Tracheal epithelial cell (primary cell): Measurements from ENCODE around the gene TTN. TPM values are rescaled to one million over a fixed set of nuclear protein-coding genes. Genes with fewer than 3 reads are reported as not detected.

Experiments
- total RNA-seq: library from RNA; depleted of rRNA; stranded (reverse); fragments of >200 nt; gene quantifications from 2 replicates; pipeline ENCODE4 v1.2.1, GENCODE V29; 2014

The TTN gene
- under 0.01 TPM in 1 of 2 replicates, not detected in the other for total RNA-seq

DNA sequence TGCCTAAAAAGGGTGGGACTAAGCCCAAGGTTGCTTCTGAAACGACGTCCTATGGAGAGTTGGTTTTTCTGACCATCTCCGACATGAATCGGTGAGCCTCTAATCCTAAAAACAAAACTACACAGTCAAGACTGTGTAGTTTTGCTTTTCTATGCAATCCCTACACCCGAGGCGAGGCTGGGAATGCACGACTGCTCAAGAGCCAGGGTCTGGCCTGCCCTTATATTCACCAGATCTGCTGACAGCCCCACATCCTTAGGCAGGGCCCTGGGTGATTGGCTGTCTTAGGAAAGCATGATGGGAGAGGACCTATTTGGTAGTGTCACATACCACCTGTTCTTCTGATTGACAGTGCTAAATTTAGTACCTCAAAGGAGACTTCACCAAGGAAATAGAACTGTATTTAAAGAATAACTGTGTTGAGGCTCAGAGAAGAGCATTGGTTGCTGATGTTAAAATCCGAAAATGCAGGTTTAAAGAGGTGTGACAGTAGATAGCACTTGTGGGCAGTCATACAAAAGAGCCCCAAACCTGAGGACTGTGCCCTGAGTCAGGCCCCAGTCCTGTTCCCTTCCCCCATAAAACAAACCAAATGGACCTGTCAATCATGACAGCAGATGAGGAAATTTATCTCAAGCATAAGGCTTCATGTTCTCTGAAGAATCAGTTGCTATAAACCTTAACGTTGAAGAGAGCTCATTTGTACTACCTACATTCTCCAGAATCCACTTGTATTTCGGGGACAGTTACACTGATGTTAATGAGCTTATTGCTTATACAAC lies at the start of gene TTN:
TTN (minus strand) TSS at position 197 of the 782 bp plus-strand sequence. CDS start 2,781 bp downstream, outside the sequence.

DNA sequence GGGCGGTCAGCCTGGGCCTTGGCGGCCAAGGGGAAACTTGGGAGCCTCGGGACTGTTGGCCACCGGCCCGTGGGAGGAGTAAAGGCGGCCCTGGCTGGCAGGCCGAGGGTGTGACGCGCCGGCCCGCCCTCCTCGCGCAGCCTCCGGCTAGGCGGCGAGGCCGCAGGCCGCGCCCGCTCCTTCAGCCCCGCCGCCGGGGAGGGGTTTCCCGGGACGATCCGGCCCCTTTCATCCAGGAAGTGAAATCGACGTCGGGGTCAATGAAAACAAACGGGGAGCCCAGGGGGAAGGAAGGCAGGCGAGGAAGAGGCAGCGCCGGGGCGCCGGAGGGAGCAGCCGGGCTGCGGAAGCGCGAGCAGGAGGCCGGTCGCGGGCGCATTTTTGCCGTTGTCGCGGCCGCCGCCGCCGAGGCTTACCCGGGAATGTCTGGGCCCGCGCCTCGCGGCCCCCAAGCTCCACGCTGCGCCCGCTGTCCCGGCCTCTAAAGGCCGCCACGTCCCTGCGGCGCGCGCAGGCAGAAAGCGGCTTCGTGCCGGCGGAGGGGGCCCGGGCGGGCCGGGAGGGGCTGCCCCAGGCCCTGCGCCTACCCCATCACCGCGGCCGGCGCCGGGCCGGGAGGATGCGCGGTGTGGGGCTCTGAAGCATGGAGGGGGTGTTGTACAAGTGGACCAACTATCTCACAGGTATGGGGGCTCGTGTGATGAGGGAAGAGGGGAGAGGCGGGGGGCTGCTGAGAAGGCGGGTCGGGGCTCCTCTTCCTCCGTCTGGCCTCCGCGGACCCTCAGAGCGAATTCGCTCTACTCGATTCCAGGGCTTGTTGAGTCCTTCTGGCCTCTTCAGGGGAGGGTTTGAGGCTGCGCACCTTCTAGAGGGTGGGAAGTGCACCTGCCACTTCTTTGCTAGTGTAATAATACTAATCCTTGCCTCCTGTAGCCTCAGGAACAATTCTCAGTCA lies 326.7 kb downstream of the TTN start, which contains the start of gene PLEKHA3:
PLEKHA3 (plus strand) TSS at position 231 of the 955 bp plus-strand sequence; CDS start at position 644, 413 bp downstream.

DNA sequence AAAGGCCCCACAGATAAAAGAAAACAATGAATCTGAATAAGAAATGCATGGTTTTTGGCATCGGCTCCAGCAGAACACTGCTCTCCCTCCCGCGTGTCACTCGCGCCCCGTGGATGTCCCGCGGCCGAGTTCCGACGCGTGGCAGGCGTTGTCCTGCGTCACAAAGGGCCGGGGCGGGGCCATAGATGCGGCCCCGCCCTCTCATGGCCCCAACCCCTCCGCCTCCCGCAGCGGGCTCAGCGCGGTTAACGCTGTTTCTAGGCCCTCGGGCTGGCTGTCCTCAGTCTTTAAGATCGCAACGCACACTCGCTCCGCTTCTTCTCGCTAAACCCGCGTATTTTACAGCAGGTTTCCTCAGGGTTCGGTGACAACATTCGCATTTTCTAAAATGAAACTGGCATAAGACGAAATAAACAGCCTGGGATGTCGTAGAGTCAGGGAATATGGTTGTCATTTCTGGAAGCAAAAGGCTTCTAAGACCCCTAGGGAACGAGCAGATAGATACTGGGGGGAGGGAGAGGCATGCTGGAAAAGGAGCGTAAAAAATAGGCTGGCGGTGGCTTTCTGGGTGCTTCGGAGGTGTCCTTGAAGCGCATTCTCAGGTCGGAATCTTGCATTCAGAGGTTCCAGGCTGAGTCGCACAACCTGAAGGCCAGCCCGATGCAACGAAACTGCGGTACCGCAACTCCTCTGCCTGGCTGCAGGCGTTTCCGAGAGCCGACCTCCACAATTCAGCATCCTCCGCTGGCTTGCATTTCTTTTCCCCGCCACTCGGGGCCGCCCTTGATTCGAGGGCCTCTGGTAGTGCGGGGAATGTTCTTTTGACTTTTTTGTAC lies 328.6 kb downstream of the TTN start, which contains the start of gene FKBP7:
FKBP7 (minus strand) TSS at position 162 of the 836 bp plus-strand sequence; CDS start at position 61, 101 bp downstream.

Other genes starting within 250 kb of the TTN start
- under 0.01 TPM in 1 of 2 replicates, not detected in the other for gene CCDC141, start 242.7 kb upstream of the TTN start, total RNA-seq